Trophoblast cell (in vitro differentiated cells and primary cell): ENCODE data around the gene KARS1.

Experiments
- DNase-seq, 2 donors: peaks; one replicate each; pipeline ENCODE4 v3.0.0-alpha.2; 2016
- H2AFZ ChIP-seq: 2 replicates; pipeline ENCODE4 v1.6.1; 2013; ENCODE audit warnings: low read length, moderate library complexity, mild to moderate bottlenecking; ENCODE audit not compliant: insufficient read depth, poor library complexity
- H2AK5ac ChIP-seq: 2 replicates; pipeline ENCODE4 v1.6.1; 2013; ENCODE audit warnings: mild to moderate bottlenecking, low read length
- H2BK120ac ChIP-seq: 2 replicates; pipeline ENCODE4 v1.6.1; 2013; ENCODE audit warnings: low read length, mild to moderate bottlenecking, moderate library complexity; ENCODE audit not compliant: insufficient read depth, poor library complexity
- H2BK12ac ChIP-seq: 2 replicates; pipeline ENCODE4 v1.6.1; 2013; ENCODE audit warnings: mild to moderate bottlenecking, low read length, moderate library complexity
- H2BK5ac ChIP-seq: 2 replicates; pipeline ENCODE4 v1.6.1; 2013; ENCODE audit warnings: low read length, low read depth, moderate library complexity, mild to moderate bottlenecking; ENCODE audit not compliant: poor library complexity
- H3K14ac ChIP-seq: 2 replicates; pipeline ENCODE4 v1.6.1; 2013; ENCODE audit warnings: mild to moderate bottlenecking, low read length
- H3K18ac ChIP-seq: 2 replicates; pipeline ENCODE4 v1.6.1; 2013; ENCODE audit warnings: mild to moderate bottlenecking, low read length
- H3K23ac ChIP-seq: 2 replicates; pipeline ENCODE4 v1.6.1; 2013; ENCODE audit warnings: low read length
- H3K27ac ChIP-seq: 2 replicates; pipeline ENCODE4 v1.5.1; 2013; ENCODE audit warnings: low read depth, mild to moderate bottlenecking, inconsistent platforms, low read length, moderate library complexity
- H3K27me3 ChIP-seq: 2 replicates; pipeline ENCODE4 v1.6.1; 2013; ENCODE audit warnings: inconsistent platforms, mild to moderate bottlenecking, low read length, moderate library complexity; ENCODE audit not compliant: insufficient read depth
- H3K36me3 ChIP-seq, 2 experiments: 1 replicate in 1 of 2; 2 replicates in 1 of 2; pipeline ENCODE4 v1.6.1; 2013; ENCODE audit warnings: low read length in 2 of 2, mild to moderate bottlenecking in 2 of 2, moderate library complexity in 1 of 2; ENCODE audit not compliant: insufficient read depth in 2 of 2, control insufficient read depth in 1 of 2
- H3K4ac ChIP-seq: 2 replicates; pipeline ENCODE4 v1.6.1; 2013; ENCODE audit warnings: low read depth, mild to moderate bottlenecking, low read length, moderate library complexity
- H3K4me1 ChIP-seq, 2 experiments: 1 replicate in 1 of 2; 2 replicates in 1 of 2; pipeline ENCODE4 v1.6.1; 2013; ENCODE audit warnings: low read length in 2 of 2, mild to moderate bottlenecking in 2 of 2, moderate library complexity in 1 of 2; ENCODE audit not compliant: insufficient read depth in 2 of 2, control insufficient read depth in 1 of 2
- H3K4me2 ChIP-seq: 2 replicates; pipeline ENCODE4 v1.6.1; 2013; ENCODE audit warnings: inconsistent platforms, mild to moderate bottlenecking, low read length, moderate library complexity
- H3K4me3 ChIP-seq: 2 replicates; pipeline ENCODE4 v1.5.1; 2013; ENCODE audit warnings: mild to moderate bottlenecking, low read depth, low read length, inconsistent platforms
- H3K79me1 ChIP-seq: one replicate; pipeline ENCODE4 v1.6.1; 2013; ENCODE audit warnings: low read length
- H3K79me2 ChIP-seq: 2 replicates; pipeline ENCODE4 v1.6.1; 2013; ENCODE audit warnings: low read length, mild to moderate bottlenecking; ENCODE audit not compliant: control insufficient read depth, insufficient read depth, poor library complexity
- H3K9ac ChIP-seq: 2 replicates; pipeline ENCODE4 v1.6.1; 2013; ENCODE audit warnings: mild to moderate bottlenecking, low read length
- H3K9me3 ChIP-seq: 2 replicates; pipeline ENCODE4 v1.6.1; 2013; ENCODE audit warnings: low read depth, mild to moderate bottlenecking, control low read depth, inconsistent platforms, low read length; ENCODE audit not compliant: insufficient read depth
- H4K12ac ChIP-seq: 2 replicates; pipeline ENCODE4 v1.6.1; 2013; ENCODE audit warnings: low read depth, mild to moderate bottlenecking, low read length, moderate library complexity
- H4K8ac ChIP-seq: 2 replicates; pipeline ENCODE4 v1.6.1; 2013; ENCODE audit warnings: low read depth, mild to moderate bottlenecking, low read length, moderate library complexity
- H4K91ac ChIP-seq: one replicate; pipeline ENCODE4 v1.6.1; 2013; ENCODE audit warnings: low read depth, mild to moderate bottlenecking, low read length, moderate library complexity
- WGBS: extraction: QIAGEN DNeasy Blood & Tissue Kit; methylation state at CpG from one replicate; pipeline ENCODE4 v1.1.7; 2013; ENCODE audit warnings: missing lambda C conversion rate; ENCODE audit not compliant: insufficient read length, insufficient coverage; ENCODE audit errors: extremely low coverage; 5-methylcytosine and 5-hydroxymethylcytosine counted together

KARS1 gene

GRCh38 chr16:75603241-75603640, 44.2 kb downstream of the KARS1 start:
- Histone ChIP-seq H3K79me2 (no peaks in the 10 kb centered on the region), H4K91ac (no peak overlapping the region), H2AFZ (no peak overlapping the region), H3K4me1 (no peaks in the 10 kb centered on the region), H3K4me3 (no peak overlapping the region), H3K4me2 (no peak overlapping the region), H4K8ac (no peak overlapping the region), H3K23ac (no peak overlapping the region), H3K79me1 (no peaks in the 10 kb centered on the region), H3K9ac (no peak overlapping the region), H4K12ac (no peak overlapping the region), H3K27ac (no peak overlapping the region), H3K14ac (no peak overlapping the region), H3K36me3 (peaks cover 11 to 47% of the 10 kb centered on the region in 2 experiments), H2BK12ac (no peak overlapping the region), H2AK5ac (no peak overlapping the region), H2BK5ac (no peak overlapping the region), H3K4ac (no peak overlapping the region), H2BK120ac (no peak overlapping the region), H3K27me3 (no peaks in the 10 kb centered on the region), H3K18ac (no peak overlapping the region), H3K9me3 (peaks cover 1% of the 10 kb centered on the region)
- peak; percentile 55 to 92 for DNase-seq
- no CpG with 5 or more reads among the region's 4 CpGs for WGBS

DNA sequence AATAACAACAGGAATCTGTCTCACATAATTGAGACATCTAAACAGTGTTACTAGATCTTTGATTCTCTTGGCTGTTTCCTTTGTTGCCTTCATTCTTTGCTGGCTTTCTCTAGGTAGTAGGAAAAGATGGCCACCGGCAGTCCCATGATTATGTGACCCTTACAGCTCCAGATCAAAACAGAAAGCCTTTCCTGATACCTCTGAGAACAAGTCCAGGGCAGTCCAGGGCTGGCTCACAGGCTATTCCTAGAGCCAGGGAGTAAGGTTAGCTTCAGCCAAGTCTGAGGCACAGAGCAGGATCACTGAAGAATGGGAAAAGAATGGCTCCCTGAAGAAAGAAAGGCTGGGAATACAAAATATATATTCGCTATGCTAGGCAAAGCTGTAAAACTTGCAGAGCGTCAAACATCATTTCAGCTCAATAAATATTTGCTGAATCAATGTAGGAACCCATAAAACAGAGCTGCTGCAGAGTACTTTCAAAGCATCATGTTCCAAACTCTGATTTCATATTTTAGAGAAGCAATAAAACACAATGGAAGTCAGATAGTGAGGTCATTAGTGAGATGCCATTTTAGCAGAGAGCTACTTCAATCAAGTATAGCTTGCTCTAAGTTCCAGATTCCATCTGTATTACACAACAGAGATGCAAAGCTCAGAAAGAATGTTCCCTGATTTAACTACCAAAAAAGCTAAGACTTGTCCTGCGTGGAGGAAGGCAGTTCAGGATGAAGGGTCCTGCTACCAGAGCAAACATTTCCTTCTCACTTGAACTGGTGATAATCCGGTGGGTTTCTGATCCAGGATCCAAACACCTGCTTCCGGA, 47.8 kb downstream of the KARS1 start:
- no peak overlapping the region for H3K4me2 ChIP-seq
- no peak overlapping the region for H3K27ac ChIP-seq
- H2BK5ac ChIP-seq: no peak overlapping the region
- H3K4me3 ChIP-seq: peak overlapping the region; percentile 50
- no peaks in the 10 kb centered on the region for H3K4me1 ChIP-seq
- H3K79me2 ChIP-seq: no peaks in the 10 kb centered on the region
- H3K9me3 ChIP-seq: peaks cover 1% of the 10 kb centered on the region
- H3K18ac ChIP-seq: no peak overlapping the region
- H2BK12ac ChIP-seq: no peak overlapping the region
- DNase-seq: peak in 1 of 2 donors; percentile 63
- H3K27me3 ChIP-seq: no peaks in the 10 kb centered on the region
- H3K79me1 ChIP-seq: no peaks in the 10 kb centered on the region
- no peak overlapping the region for H4K12ac ChIP-seq
- no peak overlapping the region for H3K9ac ChIP-seq
- H4K8ac ChIP-seq: no peak overlapping the region
- H2AK5ac ChIP-seq: no peak overlapping the region
- no peak overlapping the region for H3K23ac ChIP-seq
- no peak overlapping the region for H2AFZ ChIP-seq
- H2BK120ac ChIP-seq: no peak overlapping the region
- H4K91ac ChIP-seq: no peak overlapping the region
- peaks cover 12 to 43% of the 10 kb centered on the region in 2 experiments for H3K36me3 ChIP-seq
- no peak overlapping the region for H3K14ac ChIP-seq
- no CpG with 5 or more reads among the region's 6 CpGs for WGBS
- H3K4ac ChIP-seq: no peak overlapping the region

GRCh38 chr16:75593825-75594820, 53.3 kb downstream of the KARS1 start:
- H4K12ac ChIP-seq: no peak overlapping the region
- H3K27me3 ChIP-seq: no peaks in the 10 kb centered on the region
- H2BK5ac ChIP-seq: no peak overlapping the region
- no peak overlapping the region for H2AK5ac ChIP-seq
- H3K36me3 ChIP-seq: peaks cover 4 to 7% of the 10 kb centered on the region in 2 experiments
- no peak overlapping the region for H2BK120ac ChIP-seq
- no peak overlapping the region for H3K27ac ChIP-seq
- no peak overlapping the region for H4K8ac ChIP-seq
- H3K18ac ChIP-seq: no peak overlapping the region
- H3K79me1 ChIP-seq: no peaks in the 10 kb centered on the region
- no peak overlapping the region for H3K23ac ChIP-seq
- H3K9me3 ChIP-seq: no peaks in the 10 kb centered on the region
- H3K4me3 ChIP-seq: no peak overlapping the region
- no peak overlapping the region for H3K14ac ChIP-seq
- WGBS: no CpG with 5 or more reads among the region's 17 CpGs
- H2BK12ac ChIP-seq: no peak overlapping the region
- H3K4ac ChIP-seq: no peak overlapping the region
- no peak overlapping the region for H2AFZ ChIP-seq
- no peaks in the 10 kb centered on the region for H3K79me2 ChIP-seq
- peaks cover 0 to 3% of the 10 kb centered on the region in 2 experiments for H3K4me1 ChIP-seq
- no peak overlapping the region for H3K4me2 ChIP-seq
- H3K9ac ChIP-seq: no peak overlapping the region
- H4K91ac ChIP-seq: no peak overlapping the region
- DNase-seq: no peak

DNA sequence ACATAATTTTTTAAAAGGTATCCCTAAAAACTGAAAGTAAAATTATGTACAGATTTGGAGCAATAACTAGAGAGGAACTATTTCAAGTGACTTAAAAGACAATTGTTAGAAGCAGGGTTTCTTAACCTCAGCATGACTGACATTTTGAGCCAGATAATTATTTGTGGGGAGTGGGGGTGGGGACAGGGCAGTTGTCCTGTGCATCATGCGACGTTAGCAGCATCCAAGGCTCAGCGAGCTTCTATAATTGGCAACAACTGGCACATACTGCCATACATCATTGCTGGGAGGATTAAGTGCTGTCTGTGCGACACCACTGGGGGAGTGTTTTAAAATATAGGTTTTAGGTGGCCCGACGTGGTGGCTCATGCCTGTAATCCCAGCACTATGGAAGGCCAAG, 54.2 kb downstream of the KARS1 start:
- Histone ChIP-seq H3K14ac (no peak overlapping the region), H3K9me3 (no peaks in the 10 kb centered on the region), H3K4me2 (no peak overlapping the region), H4K12ac (no peak overlapping the region), H2BK5ac (no peak overlapping the region), H3K36me3 (peaks cover 4 to 7% of the 10 kb centered on the region in 2 experiments), H3K27ac (no peak overlapping the region), H3K9ac (no peak overlapping the region), H4K8ac (no peak overlapping the region), H3K27me3 (no peaks in the 10 kb centered on the region), H3K4me1 (peaks cover 0 to 3% of the 10 kb centered on the region in 2 experiments), H3K4me3 (no peak overlapping the region), H2AFZ (no peak overlapping the region), H2BK120ac (no peak overlapping the region), H3K79me1 (no peaks in the 10 kb centered on the region), H3K79me2 (no peaks in the 10 kb centered on the region), H3K23ac (no peak overlapping the region), H4K91ac (no peak overlapping the region), H2AK5ac (no peak overlapping the region), H3K4ac (no peak overlapping the region), H3K18ac (no peak overlapping the region), H2BK12ac (no peak overlapping the region)
- no peak for DNase-seq
- no CpG with 5 or more reads among the region's 6 CpGs for WGBS
